Retinal pigment epithelial cell (primary cell): ENCODE measurements around the gene TMOD2.
A peak's percentile ranks its signal among the peaks of the same experiment; 100 is the strongest.

Experiments used
- DNase-seq: peaks from one replicate; pipeline ENCODE4 v3.0.0-alpha.2; 2010; ENCODE audit warnings: low read depth
- H3K4me3 ChIP-seq: 2 replicates; pipeline ENCODE4 v1.5.1; 2011; ENCODE audit warnings: mild to moderate bottlenecking, low read length, control low read depth, moderate library complexity
- TF ChIP-seq, protein P1 (sequence below): conservative IDR thresholded peaks from 2 replicates; pipeline ENCODE4 v1.5.1; 2011; ENCODE audit warnings: low read depth, low read length, control low read depth, inconsistent platforms

TMOD2 gene

DNA sequence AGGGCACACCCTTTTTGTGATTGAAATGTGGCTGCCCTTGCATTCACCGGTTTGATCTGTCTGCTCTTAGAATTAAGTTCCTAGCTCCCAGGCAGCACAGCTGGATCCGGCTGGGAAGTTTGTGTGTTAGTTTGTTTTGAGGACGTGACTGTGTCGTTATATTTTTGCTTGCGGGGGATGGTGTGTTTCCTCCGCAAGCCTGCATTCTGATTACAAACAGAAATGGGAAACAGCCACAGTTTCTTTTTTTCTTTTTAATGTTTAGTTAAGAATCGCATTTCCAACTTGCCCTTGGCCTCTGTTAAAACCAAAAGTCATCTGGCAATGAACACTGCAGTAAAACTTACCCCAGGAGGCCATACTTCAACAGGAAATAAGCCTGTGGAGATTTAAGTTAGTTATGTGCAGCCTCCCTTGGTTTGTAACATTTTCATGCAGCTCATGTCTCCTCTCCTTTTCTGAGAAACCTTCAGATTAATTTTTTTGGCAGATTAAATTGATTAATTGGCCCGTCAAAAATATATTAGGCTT, 78.9 kb downstream of the TMOD2 start:
- DNase-seq, result no peak
- TF ChIP-seq, protein P1, sequence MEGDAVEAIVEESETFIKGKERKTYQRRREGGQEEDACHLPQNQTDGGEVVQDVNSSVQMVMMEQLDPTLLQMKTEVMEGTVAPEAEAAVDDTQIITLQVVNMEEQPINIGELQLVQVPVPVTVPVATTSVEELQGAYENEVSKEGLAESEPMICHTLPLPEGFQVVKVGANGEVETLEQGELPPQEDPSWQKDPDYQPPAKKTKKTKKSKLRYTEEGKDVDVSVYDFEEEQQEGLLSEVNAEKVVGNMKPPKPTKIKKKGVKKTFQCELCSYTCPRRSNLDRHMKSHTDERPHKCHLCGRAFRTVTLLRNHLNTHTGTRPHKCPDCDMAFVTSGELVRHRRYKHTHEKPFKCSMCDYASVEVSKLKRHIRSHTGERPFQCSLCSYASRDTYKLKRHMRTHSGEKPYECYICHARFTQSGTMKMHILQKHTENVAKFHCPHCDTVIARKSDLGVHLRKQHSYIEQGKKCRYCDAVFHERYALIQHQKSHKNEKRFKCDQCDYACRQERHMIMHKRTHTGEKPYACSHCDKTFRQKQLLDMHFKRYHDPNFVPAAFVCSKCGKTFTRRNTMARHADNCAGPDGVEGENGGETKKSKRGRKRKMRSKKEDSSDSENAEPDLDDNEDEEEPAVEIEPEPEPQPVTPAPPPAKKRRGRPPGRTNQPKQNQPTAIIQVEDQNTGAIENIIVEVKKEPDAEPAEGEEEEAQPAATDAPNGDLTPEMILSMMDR, result no peak

DNA sequence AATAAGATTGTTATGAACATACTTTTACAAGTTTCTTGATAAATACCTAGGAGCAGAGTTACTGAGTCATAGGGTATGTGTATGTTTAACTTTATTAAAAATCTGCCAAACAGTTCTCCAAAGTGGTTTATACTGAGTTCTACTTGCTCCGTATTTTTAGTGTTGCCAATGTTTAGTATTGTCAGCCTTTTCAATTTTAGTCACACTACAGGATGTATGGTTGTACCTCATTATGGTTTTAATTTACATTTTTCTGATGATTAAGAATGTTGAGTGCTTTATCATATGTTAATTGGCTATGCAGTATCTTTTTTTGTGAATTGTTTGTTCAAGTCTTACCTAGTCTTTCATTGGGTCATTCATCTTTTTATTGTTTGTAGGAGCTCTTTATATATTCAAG, 82.4 kb downstream of the TMOD2 start:
- no peak for DNase-seq
- H3K4me3 ChIP-seq, result no peak overlapping the region
- TF ChIP-seq, protein P1, result no peak

More for the DNA sequence above, 78.9 kb downstream of the TMOD2 start:
- H3K4me3 ChIP-seq, result peak overlapping the region; percentile 89

DNA sequence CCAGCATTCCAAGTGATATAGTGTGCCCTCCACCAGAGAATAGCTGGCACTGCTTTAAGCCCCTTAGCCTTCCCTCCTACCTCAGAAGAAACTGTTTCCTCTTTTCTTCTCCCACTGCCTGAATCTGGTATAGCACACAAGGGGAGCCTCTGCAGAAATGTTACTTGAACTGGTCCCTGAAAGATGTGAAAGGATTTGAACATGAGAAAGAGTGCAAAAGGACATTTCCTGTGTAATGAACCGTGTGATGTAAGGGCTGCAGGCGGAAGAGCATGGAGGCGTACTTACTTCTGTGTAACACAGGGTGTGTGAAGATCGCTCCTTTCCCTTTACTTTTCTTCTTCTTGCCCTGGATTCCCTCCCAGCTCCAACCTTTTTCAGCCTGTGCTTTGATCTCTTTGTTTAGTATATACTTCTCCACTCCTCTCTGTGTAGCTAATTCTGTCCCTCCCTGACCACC, 86.4 kb downstream of the TMOD2 start:
- TF ChIP-seq, protein P1, result no peak
- no peak overlapping the region for H3K4me3 ChIP-seq
- DNase-seq, result no peak

DNA sequence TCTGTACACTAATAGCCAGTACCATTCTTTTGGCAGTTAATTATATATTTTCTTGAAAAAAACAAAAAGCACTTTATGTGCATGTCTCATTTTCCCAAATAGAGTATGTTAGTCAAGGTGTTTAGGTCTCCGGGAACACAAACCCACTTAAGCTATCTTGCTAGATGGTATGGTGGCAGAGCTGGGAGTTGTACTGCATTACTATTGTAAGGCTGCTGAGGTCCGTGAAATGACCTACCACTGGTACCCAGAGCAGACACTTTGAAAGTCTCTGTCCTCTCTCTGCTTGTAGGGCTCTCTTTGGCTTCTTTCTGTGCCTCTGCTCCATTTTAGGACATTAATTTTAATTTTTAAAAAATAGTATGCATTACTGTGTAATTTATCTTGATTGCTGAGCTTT, 86.9 kb downstream of the TMOD2 start:
- H3K4me3 ChIP-seq, result no peak overlapping the region
- TF ChIP-seq, protein P1, result no peak
- no peak for DNase-seq

DNA sequence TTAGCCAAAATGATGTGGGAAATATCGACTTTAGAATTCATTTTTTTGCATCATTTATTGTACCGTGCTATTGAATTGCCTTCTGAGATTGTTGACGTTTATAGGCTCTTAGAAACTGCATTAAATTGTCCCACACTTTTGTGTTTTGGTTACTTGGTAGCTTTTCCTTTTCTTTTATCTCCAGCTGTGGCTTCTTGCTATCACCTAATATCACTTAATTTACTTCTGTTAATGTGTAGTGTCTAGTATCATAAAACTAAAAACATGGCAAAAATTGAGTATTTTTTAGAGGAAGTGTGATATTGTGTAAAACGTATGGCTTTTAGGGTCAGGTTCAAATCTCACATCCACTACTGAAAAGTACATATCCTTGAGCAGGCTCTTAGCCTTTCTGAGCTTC, 89.3 kb downstream of the TMOD2 start:
- DNase-seq, result no peak
- H3K4me3 ChIP-seq, result no peak overlapping the region
- TF ChIP-seq, protein P1, result no peak

DNA sequence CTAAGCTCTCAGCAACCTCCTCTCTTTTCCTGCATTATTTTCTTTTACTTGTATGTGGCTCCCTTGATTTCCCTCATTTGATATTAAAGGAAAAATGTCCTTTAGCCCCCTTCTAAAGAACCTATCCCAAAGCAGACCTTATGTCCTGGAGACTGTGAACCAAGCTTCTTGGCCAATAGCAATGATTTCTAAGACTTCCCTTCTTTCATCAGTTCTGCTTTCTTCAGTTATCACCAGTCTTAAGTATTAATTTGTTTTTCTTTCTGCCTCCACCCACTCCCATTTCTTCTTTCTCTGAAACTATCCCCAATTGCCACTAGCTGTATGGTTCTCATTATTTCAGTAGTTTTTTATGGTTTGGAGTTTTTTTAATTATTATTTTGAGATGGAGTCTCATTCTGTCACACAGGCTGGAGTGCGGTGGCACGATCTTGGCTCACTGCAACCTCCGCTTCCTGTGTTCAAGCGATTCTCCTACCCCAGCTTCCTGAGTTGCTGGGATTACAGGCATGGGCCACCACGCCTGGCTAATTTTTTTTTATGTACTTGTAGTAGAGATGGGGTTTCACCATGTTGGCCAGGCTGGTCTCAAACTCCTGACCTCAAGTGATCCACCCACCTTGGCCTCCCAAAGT, 90.1 kb downstream of the TMOD2 start:
- TF ChIP-seq, protein P1, result no peak
- H3K4me3 ChIP-seq, result no peak overlapping the region
- no peak for DNase-seq

DNA sequence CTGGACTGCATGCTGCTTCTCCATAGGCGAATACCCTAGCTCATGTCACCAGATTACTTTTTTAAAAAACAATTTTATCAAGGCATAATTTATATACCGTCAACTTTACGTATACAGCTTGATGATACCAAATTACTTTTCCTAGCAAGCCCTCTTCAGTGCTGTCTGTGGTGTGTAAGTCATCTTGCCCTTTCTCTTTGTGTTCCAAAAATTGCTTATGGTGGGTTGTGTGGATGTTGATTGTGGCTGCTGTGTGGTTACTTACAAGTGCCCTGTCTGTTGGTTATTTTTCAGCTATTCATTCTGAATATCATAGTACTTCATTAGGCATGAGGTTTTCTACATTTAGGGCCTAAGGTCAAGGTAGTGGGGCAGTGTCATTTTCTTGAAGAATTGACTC, 90.9 kb downstream of the TMOD2 start:
- TF ChIP-seq, protein P1, result no peak
- H3K4me3 ChIP-seq, result no peak overlapping the region
- no peak for DNase-seq
